Measurements from ENCODE around the gene SURF2.

The SURF2 gene

DNA sequence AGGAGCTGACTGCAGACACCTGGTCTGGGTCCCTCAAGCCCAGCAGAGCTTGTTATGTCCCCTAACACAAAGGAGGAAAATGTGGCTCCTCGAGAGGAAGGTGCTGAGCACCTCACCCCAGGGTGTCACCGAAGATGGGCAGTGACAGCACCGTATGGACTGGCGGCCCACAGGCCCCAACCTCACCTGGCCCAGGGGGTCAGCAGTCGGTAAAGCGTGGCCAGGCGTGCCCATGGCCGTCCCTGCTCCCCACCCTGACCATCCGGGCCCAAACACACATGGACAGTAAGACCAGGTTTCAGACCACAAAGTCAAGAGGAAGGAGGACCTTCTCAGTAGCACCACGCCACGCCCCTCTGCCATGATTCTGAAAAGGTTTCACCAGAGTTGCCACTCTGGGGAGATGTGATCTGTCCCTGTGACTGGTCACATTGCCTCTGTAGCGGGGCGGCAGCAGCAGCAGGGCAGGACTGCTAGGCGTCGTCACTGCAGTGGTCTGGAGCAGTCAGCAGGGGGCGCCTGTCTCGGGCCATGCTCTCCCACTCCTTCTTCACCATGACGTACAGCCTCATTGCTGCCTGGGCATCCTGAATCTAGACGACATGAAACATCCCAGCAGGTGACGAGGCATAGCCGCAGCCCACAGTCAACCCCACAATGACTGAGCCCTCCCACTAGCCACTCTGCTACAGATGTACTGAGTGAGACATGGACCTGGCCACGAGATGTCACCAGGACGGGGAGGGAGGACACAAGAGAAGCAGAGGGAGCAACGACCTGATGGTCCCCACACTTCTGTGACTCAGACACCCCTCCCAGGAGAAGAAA lies 50.3 kb downstream of the SURF2 start:
- Histone ChIP-seq H3K36me3 (ENCODE audit: insufficient read depth, low read length) (peaks cover 63% of the 10 kb centered on the region), H3K4me3 (ENCODE audit: low read length) (no peak overlapping the region), H3K4me1 (ENCODE audit: insufficient read depth, low read length) (no peaks in the 10 kb centered on the region), H3K9me3 (ENCODE audit: low read length) (no peaks in the 10 kb centered on the region), H2AFZ (ENCODE audit: low read depth, low read length) (no peak overlapping the region), H3K27me3 (ENCODE audit: insufficient read depth, low read length) (no peaks in the 10 kb centered on the region)

DNA sequence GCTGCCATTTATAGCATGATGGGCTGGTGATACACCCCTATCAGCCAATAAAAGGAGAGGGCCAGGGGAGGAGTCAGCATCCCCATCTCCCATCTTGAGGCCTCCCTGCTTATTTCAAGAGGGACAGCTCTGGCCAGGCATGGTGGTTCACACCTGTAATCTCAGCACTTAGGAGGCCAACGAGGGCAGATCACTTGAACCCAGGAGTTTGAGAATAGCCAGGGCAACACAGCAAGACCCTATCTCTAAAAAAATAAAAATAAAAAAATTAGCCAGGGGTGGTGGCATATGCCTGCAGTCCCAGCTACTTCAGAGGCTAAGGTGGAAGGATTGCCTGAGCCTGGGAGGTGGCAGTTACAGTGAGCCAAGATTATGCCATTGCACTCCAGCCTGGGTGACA lies 51.7 kb downstream of the SURF2 start:
- no peak overlapping the region for H2AFZ ChIP-seq (ENCODE audit: low read depth, low read length)
- H3K4me3 ChIP-seq (ENCODE audit: low read length): no peak overlapping the region
- no peaks in the 10 kb centered on the region for H3K4me1 ChIP-seq (ENCODE audit: insufficient read depth, low read length)
- H3K27me3 ChIP-seq (ENCODE audit: insufficient read depth, low read length): no peaks in the 10 kb centered on the region
- peaks cover 73% of the 10 kb centered on the region for H3K36me3 ChIP-seq (ENCODE audit: insufficient read depth, low read length)
- H3K9me3 ChIP-seq (ENCODE audit: low read length): no peaks in the 10 kb centered on the region
